Tibial nerve (tissue), 4 donors: Measurements from ENCODE around the gene IGSF6.
"Not testable (repeated sequence)": the region's sequence is repeated elsewhere in the genome, so short reads cannot be mapped to it uniquely, and the experiment has no call there.

Experiments used
- CTCF ChIP-seq, 5 experiments: fragments of 200-600 bp in 3 of 5; fragments of 450-650 bp in 2 of 5; sonication (generic) in 3 of 5; IDR thresholded peaks; one replicate each; pipeline ENCODE4 v1.5.1; 2016 to 2019; ENCODE audit warnings: antibody characterized with exemption in 5 of 5, mild to moderate bottlenecking in 3 of 5, moderate library complexity in 2 of 5
- EP300 ChIP-seq, 2 donors: sonication (generic); formaldehyde crosslinking; IDR thresholded peaks; one replicate each; pipeline ENCODE4 v1.6.1; 2017; ENCODE audit warnings: antibody characterized with exemption in 2 of 2, mild to moderate bottlenecking in 1 of 2
- POLR2A ChIP-seq, 2 donors: fragments of 450-650 bp; IDR thresholded peaks; one replicate each; pipeline ENCODE4 v1.6.1; 2017; ENCODE audit warnings: antibody characterized with exemption in 2 of 2, mild to moderate bottlenecking in 2 of 2, moderate library complexity in 2 of 2

- not testable (repeated sequence) for TF ChIP-seq CTCF, POLR2A, EP300 (IDR thresholded peaks at IDR 0.05)
These were observed 38.6 kb upstream of the IGSF6 start for GRCh38 chr16:21690967-21691366.
